ENCODE data around the gene TEX14.
A peak's percentile ranks its signal among the peaks of the same experiment; 100 is the strongest.
"Not testable (repeated sequence)": the region's sequence is repeated elsewhere in the genome, so short reads cannot be mapped to it uniquely, and the experiment has no call there.

Gene TEX14

GRCh38 chr17:58606934-58607333 is 84.9 kb downstream of the TEX14 start:
- no peak for DNase-seq (ENCODE audit: low read depth)

- DNase-seq (ENCODE audit: low read depth), result no peak
Measured at GRCh38 chr17:58605986-58606385, 85.9 kb downstream of the TEX14 start.

DNA sequence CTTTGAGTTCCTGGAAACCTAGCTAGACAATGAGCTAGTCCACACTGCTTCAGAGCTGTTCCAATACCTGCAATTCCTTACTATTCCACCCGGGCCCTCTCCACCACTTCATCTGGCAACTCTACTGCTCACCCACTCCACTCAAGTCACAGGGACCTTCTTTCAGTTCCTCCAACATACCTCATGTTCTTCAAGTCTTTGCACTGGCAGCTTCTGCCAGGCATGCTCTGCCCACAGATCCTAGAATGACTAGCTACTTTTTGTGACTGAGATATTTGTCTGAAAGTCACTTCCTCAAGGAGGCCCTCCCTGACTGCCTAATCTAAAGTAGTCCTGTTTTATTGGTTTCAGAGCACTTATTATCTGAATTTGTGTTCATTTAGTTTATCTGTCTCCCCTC is 86.4 kb downstream of the TEX14 start:
- DNase-seq (ENCODE audit: low read depth), result no peak

- DNase-seq (ENCODE audit: low read depth), result no peak
Measured at GRCh38 chr17:58601976-58602375, 89.9 kb downstream of the TEX14 start.

GRCh38 chr17:58597371-58597770 is 94.5 kb downstream of the TEX14 start:
- no peak for DNase-seq (ENCODE audit: low read depth)

GRCh38 chr17:58595194-58595792 is 96.6 kb downstream of the TEX14 start:
- no peak for DNase-seq (ENCODE audit: low read depth)

DNA sequence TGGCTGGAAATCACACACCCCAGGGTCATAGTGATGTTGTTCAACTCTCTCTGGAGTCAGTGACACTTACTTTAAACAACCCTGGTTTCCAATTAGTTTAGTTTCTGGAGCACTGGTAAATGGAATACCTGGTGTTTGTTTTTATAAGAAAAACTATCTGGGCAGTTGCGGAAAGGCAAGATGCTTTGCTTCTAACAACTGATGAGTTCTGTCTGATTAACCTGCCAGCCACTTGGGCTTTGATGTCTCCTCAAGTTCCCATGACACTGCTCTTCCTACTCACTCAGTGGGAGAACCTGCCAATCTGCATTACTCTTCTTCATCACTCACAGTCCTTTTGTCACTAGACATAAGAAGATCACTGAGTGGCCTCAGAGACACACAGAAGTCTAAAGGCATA is 98.7 kb downstream of the TEX14 start:
- DNase-seq (ENCODE audit: low read depth), result no peak

GRCh38 chr17:58591455-58591854 is 100.4 kb downstream of the TEX14 start:
- DNase-seq (ENCODE audit: low read depth), result no peak

- DNase-seq (ENCODE audit: low read depth), result no peak
Measured at GRCh38 chr17:58590377-58590776, 101.5 kb downstream of the TEX14 start.

DNA sequence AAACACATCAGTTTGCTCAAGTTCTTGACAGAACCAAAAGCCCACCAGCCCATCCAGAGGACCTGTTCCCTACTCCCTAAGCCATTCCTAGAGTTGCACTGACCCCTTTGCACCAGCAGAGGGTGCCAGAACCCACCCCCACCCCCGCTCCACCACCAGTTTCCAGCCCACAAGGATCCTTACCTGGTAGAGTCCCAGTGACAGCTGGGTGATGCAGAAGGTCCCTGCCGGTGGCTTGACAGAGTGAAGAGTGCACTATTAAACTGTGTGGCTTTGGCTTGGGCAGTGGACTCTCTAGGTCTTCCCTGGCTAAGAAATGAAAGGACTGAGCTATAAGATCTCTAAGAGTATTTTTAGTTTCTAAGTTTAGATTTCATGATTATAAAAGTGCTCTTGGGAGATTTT is 104.1 kb downstream of the TEX14 start:
- peak; percentile 22 for DNase-seq (ENCODE audit: low read depth)

DNA sequence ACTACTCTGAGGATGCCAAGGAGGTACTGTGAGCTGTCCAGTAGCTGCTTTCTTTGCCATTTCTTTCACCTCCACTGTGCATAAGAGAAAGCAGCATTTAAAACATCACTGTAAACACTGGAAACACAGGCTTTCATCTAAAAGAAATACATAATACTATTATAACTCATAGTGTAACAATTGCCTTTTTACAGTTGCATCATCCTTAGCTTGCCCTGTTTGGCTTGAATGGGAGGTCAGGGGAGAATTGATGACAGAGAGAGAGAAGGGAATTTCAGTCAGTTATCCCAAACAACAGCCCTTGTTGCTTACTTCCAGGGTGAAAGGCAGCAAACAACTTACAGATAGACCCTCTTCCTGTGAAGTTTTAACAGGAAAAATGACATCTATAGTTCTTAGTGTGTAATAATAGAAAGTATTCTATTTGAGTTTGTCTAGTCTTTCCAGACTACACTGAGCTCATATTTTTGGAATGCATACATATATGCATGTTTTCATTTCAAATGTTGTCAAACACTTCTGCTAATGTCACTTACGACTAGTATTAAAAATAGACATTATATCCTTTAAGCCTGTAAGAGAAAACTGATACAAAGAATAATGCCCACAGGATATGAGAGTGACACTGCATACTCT is 105.7 kb downstream of the TEX14 start:
- DNase-seq (ENCODE audit: low read depth), result no peak

DNA sequence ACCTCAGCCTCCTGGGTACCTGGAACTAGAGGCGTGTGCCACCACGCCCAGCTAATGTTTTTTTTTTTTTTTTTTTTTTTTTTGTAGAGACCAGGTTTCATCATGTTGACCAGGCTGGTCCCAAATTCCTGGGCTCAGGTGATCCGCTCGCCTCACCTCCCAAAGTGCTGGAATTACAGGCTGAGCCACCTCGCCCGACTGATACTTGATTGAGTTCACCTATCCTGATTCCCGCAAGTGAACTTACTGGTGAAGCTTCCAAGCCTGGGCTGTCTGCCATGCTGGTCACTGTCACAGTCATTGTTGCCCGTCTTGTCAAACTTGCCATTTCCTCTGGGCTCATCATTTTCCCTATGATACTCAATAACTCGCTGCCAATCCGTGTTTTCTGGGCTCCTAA is 106.3 kb downstream of the TEX14 start:
- DNase-seq (ENCODE audit: low read depth), result no peak

GRCh38 chr17:58583486-58583885 is 108.4 kb downstream of the TEX14 start:
- no peak for DNase-seq (ENCODE audit: low read depth)

DNA sequence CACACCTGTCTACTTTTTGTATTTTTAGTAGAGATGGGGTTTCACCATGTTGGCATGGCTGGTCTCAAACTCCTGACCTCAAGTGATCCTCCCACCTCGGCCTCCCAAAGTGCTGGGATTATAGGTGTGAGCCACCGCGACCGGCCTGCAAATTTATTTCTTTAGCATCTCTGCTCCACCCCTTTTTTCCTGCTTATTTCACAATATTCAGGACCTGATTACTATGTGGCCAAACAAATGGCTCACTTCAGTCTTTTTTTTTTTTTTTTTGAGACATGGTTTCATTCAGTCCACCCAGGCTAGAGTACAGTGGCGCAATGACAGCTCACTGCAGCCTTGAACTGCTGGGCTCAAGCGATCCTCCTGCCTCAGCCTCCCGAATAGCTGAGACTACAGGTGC is 109.1 kb downstream of the TEX14 start:
- not testable (repeated sequence) for DNase-seq (ENCODE audit: low read depth)

DNA sequence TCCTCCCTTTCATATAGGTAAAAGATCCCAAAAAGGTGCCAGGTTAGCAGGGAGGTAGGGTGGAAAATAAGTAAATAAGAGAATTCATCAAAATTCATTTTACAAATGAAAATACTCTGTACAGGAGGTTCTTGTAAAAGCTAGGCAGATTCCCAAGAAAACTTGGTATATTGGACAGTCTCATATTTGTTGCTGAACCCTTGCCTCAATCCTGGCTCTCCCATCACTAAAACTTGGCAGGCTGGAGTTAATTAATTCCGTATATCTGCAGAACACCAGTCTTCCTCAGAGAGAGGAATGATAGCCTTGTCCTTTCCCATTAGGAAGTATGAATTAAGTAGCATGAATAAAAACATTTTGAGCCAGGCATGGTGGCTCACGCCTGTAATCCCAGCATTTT is 111.2 kb downstream of the TEX14 start:
- peak; percentile 32 for DNase-seq (ENCODE audit: low read depth)

GRCh38 chr17:58577696-58578095 is 114.1 kb downstream of the TEX14 start:
- DNase-seq (ENCODE audit: low read depth), result peak; percentile 46

- no peak for DNase-seq (ENCODE audit: low read depth)
Measured at GRCh38 chr17:58576679-58577367, 115.0 kb downstream of the TEX14 start.

GRCh38 chr17:58575511-58575910 is 116.3 kb downstream of the TEX14 start:
- DNase-seq (ENCODE audit: low read depth), result peak; percentile 51

- no peak for DNase-seq (ENCODE audit: low read depth)
Measured at GRCh38 chr17:58574025-58574424, 117.8 kb downstream of the TEX14 start.

GRCh38 chr17:58572846-58573245 is 119.0 kb downstream of the TEX14 start:
- DNase-seq (ENCODE audit: low read depth), result no peak

DNA sequence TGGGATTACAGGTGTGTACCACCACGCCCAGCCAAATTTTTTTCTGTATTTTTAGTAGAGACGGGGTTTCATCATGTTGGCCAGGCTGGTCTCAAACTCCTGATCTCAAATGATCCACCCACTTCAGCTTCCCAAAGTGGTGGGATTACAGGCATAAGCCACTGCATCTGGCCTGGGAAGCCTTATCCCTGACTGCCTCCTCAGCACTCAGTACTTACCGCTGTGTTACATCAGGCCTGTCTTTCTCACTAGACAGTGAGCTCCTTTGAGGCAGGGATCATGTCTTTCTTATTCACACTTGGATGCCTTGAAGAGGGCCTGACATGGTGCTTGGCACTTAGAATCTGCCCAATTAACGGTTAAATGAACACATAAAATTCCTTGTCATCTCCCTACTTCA is 121.1 kb downstream of the TEX14 start:
- DNase-seq (ENCODE audit: low read depth), result no peak

- DNase-seq (ENCODE audit: low read depth), result no peak
Measured at GRCh38 chr17:58569196-58569595, 122.6 kb downstream of the TEX14 start.

DNA sequence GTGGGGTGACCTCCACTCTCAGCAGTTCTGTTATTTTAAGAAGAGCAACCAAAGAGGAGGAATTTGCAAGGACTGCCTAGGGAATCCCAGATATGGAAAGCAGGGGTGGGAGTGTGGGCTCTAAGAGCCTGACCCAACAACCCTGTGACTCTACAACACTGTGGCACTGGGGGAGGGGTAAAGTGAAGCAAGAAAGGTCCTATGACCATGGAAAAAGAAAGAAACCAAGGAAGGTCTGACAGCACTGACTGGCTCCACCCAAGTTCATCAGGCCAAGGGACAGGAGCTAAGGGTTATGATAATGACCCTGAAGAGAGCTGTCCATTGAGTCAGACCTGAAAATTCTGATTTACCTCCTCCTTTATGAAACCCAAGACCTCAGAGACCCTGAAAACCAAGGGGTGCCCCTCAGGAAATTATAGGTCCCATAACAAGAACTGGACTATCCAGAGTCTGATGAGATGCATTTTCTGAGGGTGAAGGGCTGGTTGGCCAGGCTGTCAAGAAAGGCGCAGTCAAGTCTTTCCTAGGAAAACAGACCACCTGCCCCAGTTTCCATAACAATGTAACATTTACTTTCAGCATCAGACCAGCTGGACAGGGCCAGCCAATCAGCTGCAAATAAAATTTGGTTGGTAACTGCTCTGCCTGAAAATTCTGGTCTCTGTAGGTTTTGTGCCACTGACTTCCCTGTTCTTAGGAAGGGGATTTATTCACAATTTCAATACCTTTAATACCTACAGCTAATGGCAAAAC is 123.6 kb downstream of the TEX14 start:
- DNase-seq (ENCODE audit: low read depth), result no peak

Data from fibroblast of gingiva (primary cell).